Measurements from ENCODE around the gene NEB.
"Not testable (repeated sequence)": the region's sequence is repeated elsewhere in the genome, so short reads cannot be mapped to it uniquely, and the experiment has no call there.

The NEB gene

GRCh38 chr2:151577116-151577515 lies 157.2 kb downstream of the NEB start:
- Histone ChIP-seq H3K27ac (ENCODE audit: insufficient read depth, low read length, poor library complexity, severe bottlenecking) (no peak overlapping the region), H3K36me3 (ENCODE audit: control insufficient read depth, insufficient read depth, low read length) (no peaks in the 10 kb centered on the region), H3K4me3 (ENCODE audit: insufficient read depth, low read depth, low read length, poor library complexity, severe bottlenecking) (no peak overlapping the region), H3K9me3 (ENCODE audit: control insufficient read depth, low read length) (no peaks in the 10 kb centered on the region), H3K4me1 (ENCODE audit: control insufficient read depth, insufficient read depth, low read length, poor library complexity, severe bottlenecking) (no peaks in the 10 kb centered on the region), H3K27me3 (replicated peaks; ENCODE audit: control insufficient read depth, insufficient read depth, low read length, poor library complexity, severe bottlenecking) (no peaks in the 10 kb centered on the region)
- no peak for DNase-seq

- H3K27me3 ChIP-seq (replicated peaks; ENCODE audit: control insufficient read depth, insufficient read depth, low read length, poor library complexity, severe bottlenecking), result no peaks in the 10 kb centered on the region
- no peak overlapping the region for H3K27ac ChIP-seq (ENCODE audit: insufficient read depth, low read length, poor library complexity, severe bottlenecking)
- no peak for DNase-seq
- no peaks in the 10 kb centered on the region for H3K36me3 ChIP-seq (ENCODE audit: control insufficient read depth, insufficient read depth, low read length)
- H3K9me3 ChIP-seq (ENCODE audit: control insufficient read depth, low read length), result no peaks in the 10 kb centered on the region
- H3K4me3 ChIP-seq (ENCODE audit: insufficient read depth, low read depth, low read length, poor library complexity, severe bottlenecking), result no peak overlapping the region
- H3K4me1 ChIP-seq (ENCODE audit: control insufficient read depth, insufficient read depth, low read length, poor library complexity, severe bottlenecking), result no peaks in the 10 kb centered on the region
Measured at GRCh38 chr2:151576080-151576479, 158.2 kb downstream of the NEB start.

GRCh38 chr2:151575338-151575737 lies 158.9 kb downstream of the NEB start:
- no peak for DNase-seq
- no peaks in the 10 kb centered on the region for H3K27me3 ChIP-seq (replicated peaks; ENCODE audit: control insufficient read depth, insufficient read depth, low read length, poor library complexity, severe bottlenecking)
- no peaks in the 10 kb centered on the region for H3K9me3 ChIP-seq (ENCODE audit: control insufficient read depth, low read length)
- H3K4me1 ChIP-seq (ENCODE audit: control insufficient read depth, insufficient read depth, low read length, poor library complexity, severe bottlenecking), result no peaks in the 10 kb centered on the region
- H3K27ac ChIP-seq (ENCODE audit: insufficient read depth, low read length, poor library complexity, severe bottlenecking), result no peak overlapping the region
- H3K4me3 ChIP-seq (ENCODE audit: insufficient read depth, low read depth, low read length, poor library complexity, severe bottlenecking), result no peak overlapping the region
- no peaks in the 10 kb centered on the region for H3K36me3 ChIP-seq (ENCODE audit: control insufficient read depth, insufficient read depth, low read length)

- Histone ChIP-seq H3K27ac (ENCODE audit: insufficient read depth, low read length, poor library complexity, severe bottlenecking) (no peak overlapping the region), H3K36me3 (ENCODE audit: control insufficient read depth, insufficient read depth, low read length) (no peaks in the 10 kb centered on the region), H3K27me3 (replicated peaks; ENCODE audit: control insufficient read depth, insufficient read depth, low read length, poor library complexity, severe bottlenecking) (no peaks in the 10 kb centered on the region), H3K4me3 (ENCODE audit: insufficient read depth, low read depth, low read length, poor library complexity, severe bottlenecking) (no peak overlapping the region), H3K4me1 (ENCODE audit: control insufficient read depth, insufficient read depth, low read length, poor library complexity, severe bottlenecking) (no peaks in the 10 kb centered on the region), H3K9me3 (ENCODE audit: control insufficient read depth, low read length) (no peaks in the 10 kb centered on the region)
- DNase-seq, result no peak
Measured at GRCh38 chr2:151570191-151570590, 164.1 kb downstream of the NEB start.

GRCh38 chr2:151569167-151569566 lies 165.1 kb downstream of the NEB start:
- Histone ChIP-seq H3K4me3 (ENCODE audit: insufficient read depth, low read depth, low read length, poor library complexity, severe bottlenecking) (no peak overlapping the region), H3K27ac (ENCODE audit: insufficient read depth, low read length, poor library complexity, severe bottlenecking) (no peak overlapping the region), H3K36me3 (ENCODE audit: control insufficient read depth, insufficient read depth, low read length) (no peaks in the 10 kb centered on the region), H3K4me1 (ENCODE audit: control insufficient read depth, insufficient read depth, low read length, poor library complexity, severe bottlenecking) (no peaks in the 10 kb centered on the region), H3K27me3 (replicated peaks; ENCODE audit: control insufficient read depth, insufficient read depth, low read length, poor library complexity, severe bottlenecking) (no peaks in the 10 kb centered on the region), H3K9me3 (ENCODE audit: control insufficient read depth, low read length) (no peaks in the 10 kb centered on the region)
- DNase-seq, result no peak

GRCh38 chr2:151568501-151568900 lies 165.8 kb downstream of the NEB start:
- no peak overlapping the region for H3K4me3 ChIP-seq (ENCODE audit: insufficient read depth, low read depth, low read length, poor library complexity, severe bottlenecking)
- no peak for DNase-seq
- H3K27ac ChIP-seq (ENCODE audit: insufficient read depth, low read length, poor library complexity, severe bottlenecking), result no peak overlapping the region
- no peaks in the 10 kb centered on the region for H3K36me3 ChIP-seq (ENCODE audit: control insufficient read depth, insufficient read depth, low read length)
- no peaks in the 10 kb centered on the region for H3K9me3 ChIP-seq (ENCODE audit: control insufficient read depth, low read length)
- H3K27me3 ChIP-seq (replicated peaks; ENCODE audit: control insufficient read depth, insufficient read depth, low read length, poor library complexity, severe bottlenecking), result no peaks in the 10 kb centered on the region
- no peaks in the 10 kb centered on the region for H3K4me1 ChIP-seq (ENCODE audit: control insufficient read depth, insufficient read depth, low read length, poor library complexity, severe bottlenecking)

- no peak overlapping the region for H3K4me3 ChIP-seq (ENCODE audit: insufficient read depth, low read depth, low read length, poor library complexity, severe bottlenecking)
- no peaks in the 10 kb centered on the region for H3K36me3 ChIP-seq (ENCODE audit: control insufficient read depth, insufficient read depth, low read length)
- H3K4me1 ChIP-seq (ENCODE audit: control insufficient read depth, insufficient read depth, low read length, poor library complexity, severe bottlenecking), result no peaks in the 10 kb centered on the region
- no peak overlapping the region for H3K27ac ChIP-seq (ENCODE audit: insufficient read depth, low read length, poor library complexity, severe bottlenecking)
- no peaks in the 10 kb centered on the region for H3K27me3 ChIP-seq (replicated peaks; ENCODE audit: control insufficient read depth, insufficient read depth, low read length, poor library complexity, severe bottlenecking)
- no peak for DNase-seq
- no peaks in the 10 kb centered on the region for H3K9me3 ChIP-seq (ENCODE audit: control insufficient read depth, low read length)
Measured at GRCh38 chr2:151567006-151567405, 167.3 kb downstream of the NEB start.

GRCh38 chr2:151562398-151562797 lies 171.9 kb downstream of the NEB start:
- H3K4me3 ChIP-seq (ENCODE audit: insufficient read depth, low read depth, low read length, poor library complexity, severe bottlenecking), result no peak overlapping the region
- H3K4me1 ChIP-seq (ENCODE audit: control insufficient read depth, insufficient read depth, low read length, poor library complexity, severe bottlenecking), result no peaks in the 10 kb centered on the region
- H3K27me3 ChIP-seq (replicated peaks; ENCODE audit: control insufficient read depth, insufficient read depth, low read length, poor library complexity, severe bottlenecking), result no peaks in the 10 kb centered on the region
- H3K9me3 ChIP-seq (ENCODE audit: control insufficient read depth, low read length), result no peaks in the 10 kb centered on the region
- H3K27ac ChIP-seq (ENCODE audit: insufficient read depth, low read length, poor library complexity, severe bottlenecking), result no peak overlapping the region
- H3K36me3 ChIP-seq (ENCODE audit: control insufficient read depth, insufficient read depth, low read length), result no peaks in the 10 kb centered on the region
- DNase-seq, result no peak

- H3K27me3 ChIP-seq (replicated peaks; ENCODE audit: control insufficient read depth, insufficient read depth, low read length, poor library complexity, severe bottlenecking), result no peaks in the 10 kb centered on the region
- H3K27ac ChIP-seq (ENCODE audit: insufficient read depth, low read length, poor library complexity, severe bottlenecking), result no peak overlapping the region
Measured at GRCh38 chr2:151560289-151560688, 174.0 kb downstream of the NEB start.

GRCh38 chr2:151559431-151559830 lies 174.8 kb downstream of the NEB start:
- not testable (repeated sequence) for H3K9me3 ChIP-seq (ENCODE audit: control insufficient read depth, low read length); H3K4me3 ChIP-seq (ENCODE audit: insufficient read depth, low read depth, low read length, poor library complexity, severe bottlenecking); DNase-seq; H3K4me1 ChIP-seq (ENCODE audit: control insufficient read depth, insufficient read depth, low read length, poor library complexity, severe bottlenecking); H3K36me3 ChIP-seq (ENCODE audit: control insufficient read depth, insufficient read depth, low read length); H3K27ac ChIP-seq (ENCODE audit: insufficient read depth, low read length, poor library complexity, severe bottlenecking); H3K27me3 ChIP-seq (replicated peaks; ENCODE audit: control insufficient read depth, insufficient read depth, low read length, poor library complexity, severe bottlenecking)

More at GRCh38 chr2:151560289-151560688, 174.0 kb downstream of the NEB start:
- H3K4me1 ChIP-seq (ENCODE audit: control insufficient read depth, insufficient read depth, low read length, poor library complexity, severe bottlenecking), result no peaks in the 10 kb centered on the region
- no peak overlapping the region for H3K4me3 ChIP-seq (ENCODE audit: insufficient read depth, low read depth, low read length, poor library complexity, severe bottlenecking)
- no peak for DNase-seq
- no peaks in the 10 kb centered on the region for H3K9me3 ChIP-seq (ENCODE audit: control insufficient read depth, low read length)
- H3K36me3 ChIP-seq (ENCODE audit: control insufficient read depth, insufficient read depth, low read length), result no peaks in the 10 kb centered on the region

GRCh38 chr2:151557883-151558282 lies 176.4 kb downstream of the NEB start:
- H3K4me3 ChIP-seq (ENCODE audit: insufficient read depth, low read depth, low read length, poor library complexity, severe bottlenecking); H3K36me3 ChIP-seq (ENCODE audit: control insufficient read depth, insufficient read depth, low read length); H3K27ac ChIP-seq (ENCODE audit: insufficient read depth, low read length, poor library complexity, severe bottlenecking); H3K27me3 ChIP-seq (replicated peaks; ENCODE audit: control insufficient read depth, insufficient read depth, low read length, poor library complexity, severe bottlenecking); H3K9me3 ChIP-seq (ENCODE audit: control insufficient read depth, low read length); H3K4me1 ChIP-seq (ENCODE audit: control insufficient read depth, insufficient read depth, low read length, poor library complexity, severe bottlenecking); DNase-seq: not testable (repeated sequence)
